Neural cell (in vitro differentiated cells): ENCODE data around the gene SHMT2. TPM values are rescaled to one million over a fixed set of nuclear protein-coding genes. Genes with fewer than 3 reads are reported as not detected.

Experiments
- H2AFZ ChIP-seq: fragments of 200-600, 300-800 bp; sonication (generic), shearing (Covaris generic); 2 replicates; pipeline ENCODE4 v1.6.0; 2014; ENCODE audit warnings: low read depth, mild to moderate bottlenecking, antibody characterized with exemption, low read length, moderate library complexity
- H3F3A ChIP-seq: fragments of 200-600 bp; shearing (Covaris generic); 2 replicates; pipeline ENCODE4 v1.6.1; 2016; ENCODE audit warnings: mild to moderate bottlenecking, moderate library complexity, mixed read lengths, antibody characterized with exemption, low read length; ENCODE audit not compliant: insufficient read depth, poor library complexity, severe bottlenecking
- H3K27ac ChIP-seq: fragments of 200-600, 300-800 bp; sonication (generic), shearing (Covaris generic); 2 replicates; pipeline ENCODE4 v1.5.1; 2014; ENCODE audit warnings: mild to moderate bottlenecking, low read length, moderate library complexity
- H3K27me3 ChIP-seq: fragments of 300-800, 200-600 bp; sonication (generic), shearing (Covaris generic); 2 replicates; pipeline ENCODE4 v1.6.0; 2014; ENCODE audit warnings: mild to moderate bottlenecking, low read depth, low read length, moderate library complexity; ENCODE audit not compliant: insufficient read depth
- H3K36me3 ChIP-seq: fragments of 300-800, 200-600 bp; sonication (generic), shearing (Covaris generic); 2 replicates; pipeline ENCODE4 v1.5.1; 2014; ENCODE audit warnings: mild to moderate bottlenecking, antibody characterized with exemption, low read length, moderate library complexity; ENCODE audit not compliant: insufficient read depth
- H3K4me2 ChIP-seq: fragments of 300-800, 200-600 bp; sonication (generic), shearing (Covaris generic); 2 replicates; pipeline ENCODE4 v1.6.0; 2014; ENCODE audit warnings: mild to moderate bottlenecking, low read length
- H3K4me3 ChIP-seq: fragments of 300-800, 200-600 bp; sonication (generic), shearing (Covaris generic); 2 replicates; pipeline ENCODE4 v1.5.1; 2014; ENCODE audit warnings: mild to moderate bottlenecking, low read length, moderate library complexity
- H3K79me2 ChIP-seq: fragments of 200-600 bp; shearing (Covaris generic); replicated peaks from 2 replicates; pipeline ENCODE4 v1.6.0; 2014; ENCODE audit warnings: mild to moderate bottlenecking, low read length, moderate library complexity; ENCODE audit not compliant: insufficient read depth
- H3K9ac ChIP-seq: fragments of 300-800, 200-600 bp; sonication (generic), shearing (Covaris generic); 2 replicates; pipeline ENCODE4 v1.6.1; 2016; ENCODE audit warnings: mild to moderate bottlenecking, low read length, mixed read lengths
- H3K9me2 ChIP-seq: fragments of 200-600 bp; shearing (Covaris generic); 2 replicates; pipeline ENCODE4 v1.6.1; 2016; ENCODE audit warnings: mild to moderate bottlenecking, low read length, mixed read lengths; ENCODE audit not compliant: insufficient read depth
- H3K9me3 ChIP-seq: fragments of 200-600, 300-800 bp; sonication (generic), shearing (Covaris generic); 2 replicates; pipeline ENCODE4 v1.6.1; 2016; ENCODE audit warnings: mild to moderate bottlenecking, mixed run types, low read length, moderate library complexity, mixed read lengths
- H4K20me1 ChIP-seq: fragments of 200-600 bp; shearing (Covaris generic); 2 replicates; pipeline ENCODE4 v1.6.1; 2016; ENCODE audit warnings: mild to moderate bottlenecking, mixed run types; ENCODE audit not compliant: insufficient read depth
- EP300 ChIP-seq: fragments of 450-650 bp; conservative IDR thresholded peaks from 2 replicates; pipeline ENCODE4 v1.6.1; 2014; ENCODE audit warnings: antibody characterized with exemption, mild to moderate bottlenecking, moderate library complexity; ENCODE audit not compliant: poor library complexity, severe bottlenecking
- EZH2 ChIP-seq: fragments of 200-600, 300-800 bp; shearing (Covaris generic), sonication (generic); IDR thresholded peaks from 2 replicates; pipeline ENCODE4 v1.6.1; 2014; ENCODE audit warnings: antibody characterized with exemption, low read length, borderline replicate concordance, mild to moderate bottlenecking; ENCODE audit not compliant: insufficient read depth, poor library complexity, severe bottlenecking
- MXI1 ChIP-seq: fragments of 450-650 bp; conservative IDR thresholded peaks from 2 replicates; pipeline ENCODE4 v1.6.1; 2014; ENCODE audit warnings: antibody characterized with exemption, mild to moderate bottlenecking; ENCODE audit not compliant: poor library complexity, severe bottlenecking
- RAD21 ChIP-seq: fragments of 450-650 bp; conservative IDR thresholded peaks from 2 replicates; pipeline ENCODE4 v1.6.1; 2014; ENCODE audit warnings: antibody characterized with exemption, mild to moderate bottlenecking, moderate library complexity
- SMC3 ChIP-seq: fragments of 450-650 bp; conservative IDR thresholded peaks from 2 replicates; pipeline ENCODE4 v1.6.1; 2014; ENCODE audit warnings: antibody characterized with exemption, mild to moderate bottlenecking, moderate library complexity; ENCODE audit not compliant: poor library complexity
- polyA plus RNA-seq: library from polyadenylated mRNA; depleted of rRNA; stranded (reverse); fragments of >200 nt; gene quantifications from 2 replicates; pipeline ENCODE4 v1.2.3, GENCODE V29; 2014
- TF ChIP-seq, protein P1 (sequence below): IDR thresholded peaks from 2 replicates; pipeline ENCODE4 v1.6.1; 2012; ENCODE audit warnings: borderline replicate concordance
- TF ChIP-seq, protein P2 (sequence below): fragments of 450-650 bp; IDR thresholded peaks from 2 replicates; pipeline ENCODE4 v1.5.1; 2014; ENCODE audit warnings: antibody characterized with exemption, mild to moderate bottlenecking, moderate library complexity; ENCODE audit not compliant: poor library complexity, severe bottlenecking

The SHMT2 gene
- polyA plus RNA-seq, 1 donor from 2014 or later: 38.2 TPM

DNA sequence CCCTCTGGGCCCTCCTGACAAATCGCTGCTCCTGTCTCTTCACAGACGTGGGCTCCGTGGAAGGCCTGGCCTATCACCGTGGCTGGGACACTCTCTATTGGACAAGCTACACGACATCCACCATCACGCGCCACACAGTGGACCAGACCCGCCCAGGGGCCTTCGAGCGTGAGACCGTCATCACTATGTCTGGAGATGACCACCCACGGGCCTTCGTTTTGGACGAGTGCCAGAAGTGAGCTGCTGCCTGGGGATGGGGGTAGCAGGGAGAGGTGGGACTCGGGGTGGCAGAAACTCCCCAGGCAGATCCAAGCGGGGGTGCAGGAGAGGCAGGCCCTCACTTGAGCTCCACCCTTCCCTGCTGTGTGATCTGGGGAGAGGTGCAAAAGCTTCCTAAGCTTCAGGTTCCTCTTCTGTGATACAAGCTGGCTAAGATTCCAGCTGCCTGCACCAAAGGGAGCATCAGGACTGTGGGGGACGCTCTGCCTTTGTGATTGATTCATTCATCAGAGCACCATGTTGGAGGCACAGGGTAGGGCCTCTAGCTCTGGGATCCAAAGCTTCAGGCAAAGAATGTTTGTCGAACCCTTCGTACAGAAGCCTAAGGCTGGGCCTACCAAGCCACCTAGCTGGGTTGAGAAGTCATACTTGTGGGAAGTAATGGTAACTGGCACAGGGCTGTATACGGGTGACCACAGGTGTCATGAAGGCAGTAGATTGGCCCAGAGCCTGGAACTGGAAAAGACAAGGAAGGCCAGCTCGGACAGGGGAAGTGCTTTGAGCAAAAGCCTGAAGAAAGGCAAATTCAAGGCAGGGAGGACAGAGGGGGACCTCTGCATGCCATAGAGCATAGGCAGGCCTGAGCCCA is 42.1 kb upstream of the SHMT2 start:
- no peaks in the 10 kb centered on the region for H3K27me3 ChIP-seq
- no peak overlapping the region for H3K4me2 ChIP-seq
- H3K4me3 ChIP-seq: no peak overlapping the region
- no peaks in the 10 kb centered on the region for H3K36me3 ChIP-seq
- H3K9me2 ChIP-seq: no peaks in the 10 kb centered on the region
- TF ChIP-seq EZH2: no peak
- no peak for TF ChIP-seq SMC3
- no peak for TF ChIP-seq RAD21
- TF ChIP-seq EP300: no peak
- TF ChIP-seq, protein P1, sequence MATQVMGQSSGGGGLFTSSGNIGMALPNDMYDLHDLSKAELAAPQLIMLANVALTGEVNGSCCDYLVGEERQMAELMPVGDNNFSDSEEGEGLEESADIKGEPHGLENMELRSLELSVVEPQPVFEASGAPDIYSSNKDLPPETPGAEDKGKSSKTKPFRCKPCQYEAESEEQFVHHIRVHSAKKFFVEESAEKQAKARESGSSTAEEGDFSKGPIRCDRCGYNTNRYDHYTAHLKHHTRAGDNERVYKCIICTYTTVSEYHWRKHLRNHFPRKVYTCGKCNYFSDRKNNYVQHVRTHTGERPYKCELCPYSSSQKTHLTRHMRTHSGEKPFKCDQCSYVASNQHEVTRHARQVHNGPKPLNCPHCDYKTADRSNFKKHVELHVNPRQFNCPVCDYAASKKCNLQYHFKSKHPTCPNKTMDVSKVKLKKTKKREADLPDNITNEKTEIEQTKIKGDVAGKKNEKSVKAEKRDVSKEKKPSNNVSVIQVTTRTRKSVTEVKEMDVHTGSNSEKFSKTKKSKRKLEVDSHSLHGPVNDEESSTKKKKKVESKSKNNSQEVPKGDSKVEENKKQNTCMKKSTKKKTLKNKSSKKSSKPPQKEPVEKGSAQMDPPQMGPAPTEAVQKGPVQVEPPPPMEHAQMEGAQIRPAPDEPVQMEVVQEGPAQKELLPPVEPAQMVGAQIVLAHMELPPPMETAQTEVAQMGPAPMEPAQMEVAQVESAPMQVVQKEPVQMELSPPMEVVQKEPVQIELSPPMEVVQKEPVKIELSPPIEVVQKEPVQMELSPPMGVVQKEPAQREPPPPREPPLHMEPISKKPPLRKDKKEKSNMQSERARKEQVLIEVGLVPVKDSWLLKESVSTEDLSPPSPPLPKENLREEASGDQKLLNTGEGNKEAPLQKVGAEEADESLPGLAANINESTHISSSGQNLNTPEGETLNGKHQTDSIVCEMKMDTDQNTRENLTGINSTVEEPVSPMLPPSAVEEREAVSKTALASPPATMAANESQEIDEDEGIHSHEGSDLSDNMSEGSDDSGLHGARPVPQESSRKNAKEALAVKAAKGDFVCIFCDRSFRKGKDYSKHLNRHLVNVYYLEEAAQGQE: no peak
- TF ChIP-seq, protein P2, sequence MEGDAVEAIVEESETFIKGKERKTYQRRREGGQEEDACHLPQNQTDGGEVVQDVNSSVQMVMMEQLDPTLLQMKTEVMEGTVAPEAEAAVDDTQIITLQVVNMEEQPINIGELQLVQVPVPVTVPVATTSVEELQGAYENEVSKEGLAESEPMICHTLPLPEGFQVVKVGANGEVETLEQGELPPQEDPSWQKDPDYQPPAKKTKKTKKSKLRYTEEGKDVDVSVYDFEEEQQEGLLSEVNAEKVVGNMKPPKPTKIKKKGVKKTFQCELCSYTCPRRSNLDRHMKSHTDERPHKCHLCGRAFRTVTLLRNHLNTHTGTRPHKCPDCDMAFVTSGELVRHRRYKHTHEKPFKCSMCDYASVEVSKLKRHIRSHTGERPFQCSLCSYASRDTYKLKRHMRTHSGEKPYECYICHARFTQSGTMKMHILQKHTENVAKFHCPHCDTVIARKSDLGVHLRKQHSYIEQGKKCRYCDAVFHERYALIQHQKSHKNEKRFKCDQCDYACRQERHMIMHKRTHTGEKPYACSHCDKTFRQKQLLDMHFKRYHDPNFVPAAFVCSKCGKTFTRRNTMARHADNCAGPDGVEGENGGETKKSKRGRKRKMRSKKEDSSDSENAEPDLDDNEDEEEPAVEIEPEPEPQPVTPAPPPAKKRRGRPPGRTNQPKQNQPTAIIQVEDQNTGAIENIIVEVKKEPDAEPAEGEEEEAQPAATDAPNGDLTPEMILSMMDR: no peak
- H3K9me3 ChIP-seq: no peaks in the 10 kb centered on the region
- no peak overlapping the region for H3K27ac ChIP-seq
- H3K79me2 ChIP-seq: no peaks in the 10 kb centered on the region
- no peak overlapping the region for H3K9ac ChIP-seq
- no peaks in the 10 kb centered on the region for H4K20me1 ChIP-seq
- no peak overlapping the region for H2AFZ ChIP-seq
- H3F3A ChIP-seq: no peaks in the 10 kb centered on the region

DNA sequence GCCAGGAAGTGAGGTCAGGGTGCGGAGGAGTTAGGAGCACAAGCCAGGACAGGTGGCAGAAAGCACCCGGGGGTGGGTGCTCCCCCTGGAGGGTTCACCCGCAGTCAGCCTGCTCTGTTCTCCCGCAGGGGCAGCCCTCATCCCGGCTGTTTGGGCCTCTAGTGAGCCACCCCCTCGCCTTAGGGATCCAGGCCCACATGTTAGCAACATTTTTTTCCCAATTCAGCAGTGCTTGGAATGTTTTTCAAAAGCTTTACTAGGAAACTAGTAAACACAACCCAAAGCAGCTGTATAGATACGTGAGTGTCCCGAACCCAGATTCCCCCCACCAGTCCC is 41.5 kb upstream of the SHMT2 start:
- Histone ChIP-seq H3F3A (no peaks in the 10 kb centered on the region), H3K4me2 (no peak overlapping the region), H3K36me3 (no peaks in the 10 kb centered on the region), H3K4me3 (no peak overlapping the region), H3K9ac (no peak overlapping the region), H4K20me1 (no peaks in the 10 kb centered on the region), H3K9me3 (no peaks in the 10 kb centered on the region), H3K27ac (no peak overlapping the region), H3K79me2 (no peaks in the 10 kb centered on the region), H3K27me3 (no peaks in the 10 kb centered on the region), H2AFZ (no peak overlapping the region), H3K9me2 (no peaks in the 10 kb centered on the region)
- TF ChIP-seq EP300 (no peak), SMC3 (no peak), MXI1 (no peak), EZH2 (no peak)
- TF ChIP-seq, protein P2: no peak
